Activated T-cell treated with anti-CD3 and anti-CD28 coated beads for 24 hours (primary cell): ENCODE data around the gene ITPKB.
"Not testable (repeated sequence)": the region's sequence is repeated elsewhere in the genome, so short reads cannot be mapped to it uniquely, and the experiment has no call there.

ENCODE experiments used
- DNase-seq: peaks from one replicate; pipeline ENCODE4 v3.0.0-alpha.2; 2020; ENCODE audit warnings: low read depth

Gene ITPKB

GRCh38 chr1:226602186-226603021 is 136.7 kb downstream of the ITPKB start:
- DNase-seq: no peak

DNA sequence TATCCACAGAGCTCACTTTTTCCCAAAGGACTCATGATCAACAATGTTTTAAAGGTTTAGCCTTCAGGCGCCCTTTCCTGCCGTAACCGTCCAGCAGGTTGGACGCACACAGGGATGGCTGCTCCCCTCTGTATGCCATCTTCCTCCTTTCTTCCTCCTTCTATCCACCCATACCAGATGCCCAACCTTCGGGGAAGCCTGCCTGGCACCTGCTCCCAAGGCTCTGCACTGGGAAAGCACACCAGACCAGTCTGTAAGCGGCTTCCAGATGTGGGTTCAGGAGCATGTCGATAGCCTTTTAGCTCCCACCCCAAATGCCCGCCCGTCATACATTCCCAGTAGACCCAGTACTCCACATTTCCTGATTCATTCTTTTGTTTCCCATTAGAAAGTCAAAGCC is 137.6 kb downstream of the ITPKB start:
- no peak for DNase-seq

GRCh38 chr1:226600254-226600653 is 138.8 kb downstream of the ITPKB start:
- no peak for DNase-seq

GRCh38 chr1:226599636-226600238 is 139.3 kb downstream of the ITPKB start:
- no peak for DNase-seq

- not testable (repeated sequence) for DNase-seq
These were observed 140.1 kb downstream of the ITPKB start for GRCh38 chr1:226598955-226599354.

GRCh38 chr1:226598455-226598849 is 140.6 kb downstream of the ITPKB start:
- DNase-seq: no peak

GRCh38 chr1:226597616-226598454 is 141.2 kb downstream of the ITPKB start:
- DNase-seq: no peak

- no peak for DNase-seq
These were observed 142.4 kb downstream of the ITPKB start for GRCh38 chr1:226596531-226597165.

DNA sequence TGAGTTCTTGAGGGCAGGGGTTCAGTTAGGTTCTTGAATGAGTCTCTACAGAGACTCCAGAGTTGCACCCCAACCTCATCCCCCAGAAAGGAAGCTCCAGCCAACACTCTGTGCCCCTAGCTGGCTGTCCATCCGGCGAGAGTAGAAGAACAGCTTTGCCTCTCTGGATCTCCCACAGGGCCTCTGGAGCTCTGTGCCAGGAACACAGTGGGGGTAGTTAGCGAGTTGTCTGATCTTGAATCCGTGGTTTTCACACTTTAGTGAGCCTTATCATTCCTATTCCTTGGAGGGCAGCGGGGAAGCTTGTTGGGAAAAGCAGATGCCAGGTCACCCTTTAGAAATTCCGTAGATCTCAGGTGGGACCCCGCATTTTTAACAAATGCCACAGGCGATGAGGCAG is 145.5 kb downstream of the ITPKB start:
- no peak for DNase-seq

DNA sequence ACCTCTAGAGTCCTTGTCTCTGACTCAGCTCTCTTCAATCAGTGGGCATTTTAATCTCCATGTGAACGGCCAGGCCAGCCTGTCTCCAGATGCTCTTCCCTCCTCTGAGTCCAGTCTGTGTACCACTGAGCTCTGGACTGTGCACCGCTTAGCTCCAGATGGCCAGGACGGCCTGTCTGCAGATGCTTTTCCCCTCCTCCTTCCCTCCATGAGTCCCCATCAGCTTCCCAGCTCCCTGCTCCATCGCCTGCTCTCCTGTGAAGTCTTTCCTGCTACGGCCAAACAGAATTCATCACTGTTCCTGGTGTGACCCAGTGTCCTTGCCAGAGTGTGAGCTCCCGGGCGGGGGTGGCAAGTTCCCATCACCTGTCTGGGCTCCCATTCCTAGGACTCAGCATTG is 148.5 kb downstream of the ITPKB start:
- no peak for DNase-seq

- no peak for DNase-seq
These were observed 149.9 kb downstream of the ITPKB start for GRCh38 chr1:226589008-226589733.

GRCh38 chr1:226588484-226588883 is 150.6 kb downstream of the ITPKB start:
- DNase-seq: no peak

DNA sequence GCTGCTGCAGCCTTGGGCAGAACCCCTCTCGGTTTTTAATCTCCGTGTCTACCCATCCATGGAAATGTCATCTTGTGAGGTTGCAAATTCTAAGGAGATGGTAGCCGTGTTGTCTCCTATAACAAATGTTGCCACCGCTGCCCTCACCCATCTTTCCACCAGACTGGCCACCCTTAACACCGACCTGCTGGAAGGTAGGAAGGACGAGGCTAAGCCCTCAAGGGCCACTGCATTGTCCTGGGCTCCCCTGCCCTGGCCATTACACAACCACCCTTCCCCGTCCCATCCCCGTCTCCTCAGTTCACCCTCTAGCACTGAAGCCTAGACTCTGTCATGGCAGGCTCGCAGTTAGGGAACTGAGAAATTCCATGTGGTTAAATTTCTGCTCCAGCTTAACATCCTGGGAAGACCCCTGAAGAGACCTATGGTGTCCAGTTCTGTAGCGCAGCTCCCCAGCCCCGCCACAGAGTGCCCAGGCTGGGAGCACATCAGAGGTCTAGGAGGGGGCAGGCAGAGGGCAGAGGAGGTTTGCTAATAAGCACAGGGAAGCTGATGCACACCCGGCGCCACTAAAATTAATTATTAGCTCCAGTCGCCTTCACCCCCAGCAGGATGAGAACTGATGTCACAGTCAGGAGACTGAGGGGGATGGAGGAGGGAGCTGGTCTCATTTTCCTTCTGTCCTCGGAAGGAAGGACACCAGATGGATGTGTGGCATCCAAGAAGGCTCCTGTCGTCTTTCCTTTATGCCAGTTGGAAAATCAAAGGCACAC is 152.2 kb downstream of the ITPKB start:
- no peak for DNase-seq

DNA sequence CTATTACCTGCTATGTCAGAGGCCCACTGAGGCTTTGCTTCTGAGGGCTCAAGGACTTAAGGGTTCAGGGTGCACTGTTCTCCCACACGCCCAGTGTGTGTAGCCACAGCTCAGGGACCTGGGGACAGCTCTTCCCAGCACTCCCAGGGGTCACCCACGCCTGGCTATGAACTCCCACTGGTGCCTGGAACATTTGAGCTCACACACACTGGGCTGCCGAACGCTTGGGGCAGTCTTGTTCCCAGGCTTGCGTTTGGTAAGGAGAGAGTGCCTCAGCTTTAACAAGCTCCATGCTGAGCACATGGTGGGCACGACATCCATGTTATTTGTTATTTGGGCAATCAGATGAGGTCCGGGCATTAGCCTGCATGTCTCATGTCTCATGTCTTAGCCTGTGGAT is 153.0 kb downstream of the ITPKB start:
- no peak for DNase-seq

DNA sequence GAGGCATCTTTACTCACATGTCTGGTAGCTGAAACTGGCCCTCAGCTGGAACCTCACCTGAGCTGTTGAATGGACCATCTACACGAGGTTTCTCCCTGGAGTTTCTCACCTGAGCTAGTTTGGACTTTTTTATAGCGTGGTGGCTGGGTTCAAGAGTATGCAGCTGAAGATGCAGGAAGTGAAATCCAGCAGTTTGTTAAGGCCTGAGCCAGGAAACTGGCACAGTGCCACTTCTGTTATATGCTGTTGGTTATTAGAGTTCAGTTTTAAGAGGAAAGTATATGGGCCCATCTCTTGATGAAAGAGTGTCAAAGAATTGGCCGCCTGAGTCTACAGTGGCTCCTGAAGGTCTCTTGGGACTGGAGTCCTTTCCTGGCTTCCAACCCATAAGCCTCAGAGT is 154.9 kb downstream of the ITPKB start:
- no peak for DNase-seq

GRCh38 chr1:226582966-226583365 is 156.1 kb downstream of the ITPKB start:
- DNase-seq: no peak
